Aorta (tissue), 5 donors: Measurements from ENCODE around the gene SLC36A3. TPM values are rescaled to one million over a fixed set of nuclear protein-coding genes. Genes with fewer than 3 reads are reported as not detected.

Source experiments
- ATAC-seq: fragments of 200-7000 bp; cut with Tn5 transposase; one replicate; pipeline ENCODE4 v1.9.1; 2022; ENCODE audit warnings: moderate library complexity; ENCODE audit not compliant: low FRiP score
- DNase-seq, 2 donors: peaks; one replicate each; pipeline ENCODE4 v3.0.0-alpha.2; 2020
- H3K27ac ChIP-seq, 2 donors: one replicate each; pipeline ENCODE4 v1.5.1; 2013; ENCODE audit warnings: low read length in 2 of 2, mild to moderate bottlenecking in 2 of 2, moderate library complexity in 2 of 2, control low read depth in 1 of 2, inconsistent platforms in 1 of 2, low read depth in 1 of 2
- H3K27me3 ChIP-seq, 2 donors: one replicate each; pipeline ENCODE4 v1.6.1; 2013; ENCODE audit warnings: control low read depth in 1 of 2, low read length in 1 of 2, mild to moderate bottlenecking in 1 of 2, moderate library complexity in 1 of 2; ENCODE audit not compliant: insufficient read depth in 2 of 2, control insufficient read depth in 1 of 2
- H3K36me3 ChIP-seq, 2 donors: one replicate each; pipeline ENCODE4 v1.6.1; 2013; ENCODE audit warnings: control low read depth in 1 of 2, low read length in 1 of 2, mild to moderate bottlenecking in 1 of 2; ENCODE audit not compliant: insufficient read depth in 2 of 2, control insufficient read depth in 1 of 2
- H3K4me1 ChIP-seq, 2 donors: one replicate each; pipeline ENCODE4 v1.6.1; 2013; ENCODE audit warnings: low read length in 2 of 2, control low read depth in 1 of 2, mild to moderate bottlenecking in 1 of 2, moderate library complexity in 1 of 2; ENCODE audit not compliant: insufficient read depth in 2 of 2, control insufficient read depth in 1 of 2
- H3K4me3 ChIP-seq, 2 donors: one replicate each; pipeline ENCODE4 v1.5.1; 2013; ENCODE audit warnings: low read length in 2 of 2, control low read depth in 1 of 2, mild to moderate bottlenecking in 1 of 2
- H3K9me3 ChIP-seq: one replicate; pipeline ENCODE4 v1.6.1; 2013; ENCODE audit warnings: mild to moderate bottlenecking, low read length; ENCODE audit not compliant: control insufficient read depth
- WGBS, 2 donors: extraction: QIAGEN DNeasy Blood & Tissue Kit; methylation state at CpG; one replicate each; pipeline ENCODE4 v1.1.7; 2013; 5-methylcytosine and 5-hydroxymethylcytosine counted together
- intact Hi-C, 2 donors: fragments of 100-400 bp; cut with DNase I; formaldehyde crosslinking; loops; one replicate each; pipeline versions ENCODE4 v1.14.2 to v1.15.0; 2022
- polyA plus RNA-seq, 2 donors: library from polyadenylated mRNA; stranded (reverse); fragments of 200-250 nt; gene quantifications; one replicate each; pipeline ENCODE4 v1.2.3, GENCODE V29; 2013
- total RNA-seq, 2 donors: library from RNA; stranded (reverse); fragmentation: NEBNext Ultra II Directional; extraction: Animal tissue kit (Norgen Biotek cat#: 25700); gene quantifications; one replicate each; pipeline ENCODE4 v1.2.1, GENCODE V29; 2021
- donor health status: healthy with polysubstance abuse.
- donor health status: Bipolar disorder and iron deficiency.
- donor health status: DM: no; HTN: no; CAD: no.
- donor health status: DM: no; HTN: no; CAD: no.
- donor health status: DM: yes; HTN: yes; CAD: no.

The SLC36A3 gene
- total and polyA plus RNA-seq, 4 donors = not detected

GRCh38 chr5:151332857-151333256, 29.3 kb upstream of the SLC36A3 start:
- Histone ChIP-seq H3K4me3 (no peak overlapping the region), H3K36me3 (no peaks in the 10 kb centered on the region), H3K4me1 (no peaks in the 10 kb centered on the region), H3K27me3 (no peaks in the 10 kb centered on the region), H3K27ac (no peak overlapping the region), H3K9me3 (no peaks in the 10 kb centered on the region)
- no peak for ATAC-seq
- intact Hi-C loops = no loop called here
- WGBS, 2 donors = 89 to 91% methylated on average over 2 of the region's 2 CpGs
- DNase-seq = no peak

GRCh38 chr5:151328734-151329133, 25.2 kb upstream of the SLC36A3 start:
- no peak overlapping the region for H3K27ac ChIP-seq
- ATAC-seq = no peak
- no peaks in the 10 kb centered on the region for H3K9me3 ChIP-seq
- no peak for DNase-seq
- intact Hi-C loops = no loop called here
- no peaks in the 10 kb centered on the region for H3K36me3 ChIP-seq
- no peak overlapping the region for H3K4me3 ChIP-seq
- 63 to 83% methylated on average over 4 of the region's 4 CpGs for WGBS, 2 donors
- H3K27me3 ChIP-seq = no peaks in the 10 kb centered on the region
- no peaks in the 10 kb centered on the region for H3K4me1 ChIP-seq

GRCh38 chr5:151327585-151327984, 24.0 kb upstream of the SLC36A3 start:
- H3K36me3 ChIP-seq = no peaks in the 10 kb centered on the region
- no peak for DNase-seq
- no peak overlapping the region for H3K27ac ChIP-seq
- no peak for ATAC-seq
- H3K27me3 ChIP-seq = no peaks in the 10 kb centered on the region
- no peak overlapping the region for H3K4me3 ChIP-seq
- WGBS, 2 donors = 34 to 56% methylated on average over 2 of the region's 2 CpGs
- intact Hi-C loops = no loop called here
- no peaks in the 10 kb centered on the region for H3K4me1 ChIP-seq
- H3K9me3 ChIP-seq = no peaks in the 10 kb centered on the region

- DNase-seq (no peak), ATAC-seq (no peak)
- Histone ChIP-seq H3K4me1 (no peaks in the 10 kb centered on the region), H3K36me3 (no peaks in the 10 kb centered on the region), H3K4me3 (no peak overlapping the region), H3K9me3 (no peaks in the 10 kb centered on the region), H3K27ac (no peak overlapping the region), H3K27me3 (no peaks in the 10 kb centered on the region)
- WGBS, 2 donors = 91 to 95% methylated on average over 3 of the region's 3 CpGs
- intact Hi-C loops = no loop called here
These were observed 22.7 kb upstream of the SLC36A3 start for GRCh38 chr5:151326266-151326665.

- WGBS, 2 donors = 92 to 95% methylated on average over 4 of the region's 4 CpGs
- intact Hi-C loops = no loop called here
- no peak for DNase-seq
These were observed 16.9 kb upstream of the SLC36A3 start for GRCh38 chr5:151320481-151320880.

GRCh38 chr5:151318850-151319732, 15.5 kb upstream of the SLC36A3 start:
- 50% methylated on average over 2 of the region's 2 CpGs for WGBS, 2 donors
- no peaks in the 10 kb centered on the region for H3K36me3 ChIP-seq
- H3K27me3 ChIP-seq = no peaks in the 10 kb centered on the region
- DNase-seq (peak in 1 of 2 donors; percentile 53), ATAC-seq (peak; percentile 75)
- H3K9me3 ChIP-seq = no peaks in the 10 kb centered on the region
- H3K27ac ChIP-seq = no peak overlapping the region
- intact Hi-C loops = no loop called here
- H3K4me1 ChIP-seq = no peaks in the 10 kb centered on the region
- H3K4me3 ChIP-seq = no peak overlapping the region

More at GRCh38 chr5:151320481-151320880, 16.9 kb upstream of the SLC36A3 start:
- no peak for ATAC-seq
- Histone ChIP-seq H3K27me3 (no peaks in the 10 kb centered on the region), H3K9me3 (no peaks in the 10 kb centered on the region), H3K4me1 (no peaks in the 10 kb centered on the region), H3K4me3 (no peak overlapping the region), H3K36me3 (no peaks in the 10 kb centered on the region), H3K27ac (no peak overlapping the region)

GRCh38 chr5:151317871-151318270, 14.3 kb upstream of the SLC36A3 start:
- H3K27me3 ChIP-seq = no peaks in the 10 kb centered on the region
- H3K4me1 ChIP-seq = no peaks in the 10 kb centered on the region
- 49 to 62% methylated on average over 2 of the region's 2 CpGs for WGBS, 2 donors
- ATAC-seq = no peak
- no peaks in the 10 kb centered on the region for H3K9me3 ChIP-seq
- no peak overlapping the region for H3K4me3 ChIP-seq
- no peak for DNase-seq
- H3K36me3 ChIP-seq = no peaks in the 10 kb centered on the region
- no peak overlapping the region for H3K27ac ChIP-seq
- intact Hi-C loops = no loop called here

GRCh38 chr5:151315998-151316597, 12.5 kb upstream of the SLC36A3 start:
- intact Hi-C loops = no loop called here
- no peaks in the 10 kb centered on the region for H3K36me3 ChIP-seq
- ATAC-seq (peak; percentile 80), DNase-seq (peak; percentile 78 to 89)
- no peak overlapping the region for H3K4me3 ChIP-seq
- H3K9me3 ChIP-seq = peaks cover 4% of the 10 kb centered on the region
- H3K27me3 ChIP-seq = no peaks in the 10 kb centered on the region
- H3K27ac ChIP-seq = no peak overlapping the region
- WGBS, 2 donors = 53 to 56% methylated on average over 8 of the region's 8 CpGs
- no peaks in the 10 kb centered on the region for H3K4me1 ChIP-seq

GRCh38 chr5:151313357-151313756, 9.8 kb upstream of the SLC36A3 start:
- Histone ChIP-seq H3K4me3 (no peak overlapping the region), H3K27ac (no peak overlapping the region), H3K4me1 (no peaks in the 10 kb centered on the region), H3K36me3 (no peaks in the 10 kb centered on the region), H3K27me3 (no peaks in the 10 kb centered on the region), H3K9me3 (peaks cover 4% of the 10 kb centered on the region)
- intact Hi-C loops = no loop called here
- no peak for DNase-seq
- ATAC-seq = no peak
- 32 to 39% methylated on average over 2 of the region's 2 CpGs for WGBS, 2 donors
